ENCODE data around the gene GON4L.
A peak's percentile ranks its signal among the peaks of the same experiment; 100 is the strongest.
"Not testable (repeated sequence)": the region's sequence is repeated elsewhere in the genome, so short reads cannot be mapped to it uniquely, and the experiment has no call there.

GON4L gene

GRCh38 chr1:155873860-155874259, 16.8 kb upstream of the GON4L start:
- DNase-seq = no peak

- no peak for DNase-seq
Measured at GRCh38 chr1:155872527-155872926, 15.5 kb upstream of the GON4L start.

- DNase-seq = no peak
Measured at GRCh38 chr1:155871390-155871789, 14.4 kb upstream of the GON4L start.

- no peak for DNase-seq
Measured at GRCh38 chr1:155867766-155868165, 10.8 kb upstream of the GON4L start.

- no peak for DNase-seq
Measured at GRCh38 chr1:155864393-155864792, 7.4 kb upstream of the GON4L start.

GRCh38 chr1:155861896-155862295, 4.9 kb upstream of the GON4L start:
- DNase-seq = no peak

- DNase-seq = no peak
Measured at GRCh38 chr1:155860970-155861510, 4.0 kb upstream of the GON4L start.

GRCh38 chr1:155859881-155860871, 3.2 kb upstream of the GON4L start:
- no peak for DNase-seq

- peak; percentile 95 for DNase-seq
Measured at GRCh38 chr1:155859234-155859829, 2.3 kb upstream of the GON4L start, which contains the start of gene SYT11. TSS of gene SYT11 (plus strand) at chr1:155859567. CDS start at chr1:155859762, 195 bp downstream.

GRCh38 chr1:155858800-155859233, 1.8 kb upstream of the GON4L start:
- no peak for DNase-seq

- DNase-seq = no peak
Measured at GRCh38 chr1:155856257-155856974, 598 bp downstream of the GON4L start.

GRCh38 chr1:155850345-155850744, 6.7 kb downstream of the GON4L start:
- DNase-seq = no peak

GRCh38 chr1:155847823-155848529, 9.0 kb downstream of the GON4L start:
- DNase-seq = no peak

- no peak for DNase-seq
Measured at GRCh38 chr1:155844860-155845421, 12.1 kb downstream of the GON4L start.

- no peak for DNase-seq
Measured at GRCh38 chr1:155840386-155840785, 16.6 kb downstream of the GON4L start.

- DNase-seq = no peak
Measured at GRCh38 chr1:155835548-155835947, 21.5 kb downstream of the GON4L start.

- DNase-seq = not testable (repeated sequence)
Measured at GRCh38 chr1:155834927-155835399, 22.1 kb downstream of the GON4L start.

GRCh38 chr1:155834296-155834926, 22.6 kb downstream of the GON4L start:
- DNase-seq = no peak

- no peak for DNase-seq
Measured at GRCh38 chr1:155833665-155834295, 23.2 kb downstream of the GON4L start.

GRCh38 chr1:155831279-155831976, 25.6 kb downstream of the GON4L start:
- no peak for DNase-seq

Measured in islet precursor cell (in vitro differentiated cells).